ENCODE data around the gene AP2A2.
"Not testable (repeated sequence)": the region's sequence is repeated elsewhere in the genome, so short reads cannot be mapped to it uniquely, and the experiment has no call there.

AP2A2 gene

DNA sequence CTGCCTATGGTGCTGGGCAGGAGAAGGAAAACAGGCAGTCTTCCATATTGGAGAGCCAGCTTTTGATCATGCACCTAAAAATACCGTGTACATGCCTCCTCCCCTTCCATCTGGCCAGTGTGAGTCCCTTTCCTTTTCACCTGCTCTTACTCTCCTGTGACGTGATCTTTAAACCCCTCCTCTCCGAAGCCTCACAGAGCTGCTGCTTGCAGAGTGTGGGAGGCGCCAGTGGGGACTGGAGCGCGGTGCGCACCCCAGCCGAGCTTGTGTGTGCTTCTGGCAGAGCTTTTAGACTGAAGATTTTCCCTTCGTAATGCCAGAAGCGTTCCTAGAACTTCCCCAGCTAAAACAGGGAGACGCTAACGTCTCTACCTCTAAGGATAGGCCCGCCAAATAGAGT is 81.1 kb downstream of the AP2A2 start:
- DNase-seq (ENCODE audit: low read depth) = no peak

DNA sequence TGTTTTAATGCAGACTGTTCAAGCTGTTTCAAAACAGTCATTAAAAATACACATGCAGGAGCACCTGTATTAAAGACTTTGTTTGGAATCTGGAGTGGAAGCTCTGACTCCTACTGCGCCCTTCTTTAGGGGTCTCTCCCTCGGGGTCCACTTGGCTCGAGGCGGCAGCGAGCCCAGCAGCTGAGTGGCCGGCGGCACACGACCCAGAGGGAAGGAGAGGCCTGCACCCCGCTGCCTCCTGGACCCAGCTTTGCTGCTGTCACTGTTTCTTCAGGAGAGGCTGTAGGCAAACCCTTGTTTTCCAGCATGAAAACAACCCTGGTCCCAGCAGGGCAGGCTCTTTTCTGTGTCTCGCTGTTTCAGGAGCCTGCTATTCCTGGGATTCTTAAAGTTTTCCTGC is 81.6 kb downstream of the AP2A2 start:
- DNase-seq (ENCODE audit: low read depth) = no peak
- no peak overlapping the region for H3K4me3 ChIP-seq (ENCODE audit: low read depth, low read length)

More for the DNA sequence above, 81.1 kb downstream of the AP2A2 start:
- H3K4me3 ChIP-seq (ENCODE audit: low read depth, low read length) = no peak overlapping the region

DNA sequence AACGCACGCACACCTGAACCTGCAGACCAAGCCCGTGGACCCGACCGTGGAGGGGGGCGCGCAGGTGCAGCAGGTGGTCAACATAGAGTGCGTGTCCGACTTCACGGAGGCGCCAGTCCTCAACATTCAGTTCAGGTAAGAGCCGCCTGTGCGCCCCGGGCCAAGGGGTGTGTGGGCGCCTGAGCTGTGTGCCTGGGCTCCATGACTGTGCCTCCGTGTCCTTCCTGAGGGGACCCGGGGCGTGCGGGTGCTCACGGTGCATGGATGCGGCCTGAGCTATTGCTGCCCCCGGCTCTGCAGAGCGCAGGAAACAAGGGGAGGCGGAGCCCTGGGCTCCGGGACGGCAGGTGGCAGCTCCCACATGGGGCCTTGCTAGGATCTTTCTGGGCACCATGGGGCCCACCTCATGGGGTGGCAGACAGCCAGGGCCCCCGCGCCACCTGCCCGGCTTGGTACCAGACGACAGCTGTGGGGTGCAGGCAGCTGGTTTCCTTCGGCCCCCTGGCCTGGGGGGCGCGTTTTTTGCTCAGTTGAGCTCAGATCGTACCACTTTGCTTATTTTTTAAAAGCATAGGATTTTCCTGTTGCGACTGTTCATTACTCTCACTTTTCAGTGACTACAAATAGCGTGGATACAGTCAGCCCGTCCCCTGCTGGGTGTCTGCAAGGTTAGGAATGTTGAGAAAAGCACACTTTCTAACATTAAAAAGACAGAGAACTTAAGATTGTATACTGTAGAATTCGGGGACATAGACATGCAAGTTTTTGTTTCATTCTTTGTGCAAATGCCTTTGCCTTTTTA is 82.5 kb downstream of the AP2A2 start:
- no peak for DNase-seq (ENCODE audit: low read depth)
- H3K4me3 ChIP-seq (ENCODE audit: low read depth, low read length) = no peak overlapping the region

DNA sequence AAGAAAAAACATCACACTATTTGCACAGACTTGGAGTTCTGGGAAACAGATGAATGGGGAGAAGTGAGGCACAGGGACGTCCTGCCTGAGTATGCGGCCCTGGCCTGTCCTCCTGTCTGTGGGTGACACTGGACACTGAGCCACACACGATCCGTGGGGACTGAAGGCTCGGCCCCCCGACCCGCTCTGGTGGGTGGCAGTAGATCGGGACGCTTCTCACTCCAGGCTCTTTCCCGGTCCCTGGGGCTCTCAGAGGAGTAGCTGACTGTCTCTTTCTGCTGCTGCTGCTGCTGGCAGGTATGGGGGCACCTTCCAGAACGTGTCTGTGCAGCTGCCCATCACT is 83.1 kb downstream of the AP2A2 start:
- no peak for DNase-seq (ENCODE audit: low read depth)
- no peak overlapping the region for H3K4me3 ChIP-seq (ENCODE audit: low read depth, low read length)

DNA sequence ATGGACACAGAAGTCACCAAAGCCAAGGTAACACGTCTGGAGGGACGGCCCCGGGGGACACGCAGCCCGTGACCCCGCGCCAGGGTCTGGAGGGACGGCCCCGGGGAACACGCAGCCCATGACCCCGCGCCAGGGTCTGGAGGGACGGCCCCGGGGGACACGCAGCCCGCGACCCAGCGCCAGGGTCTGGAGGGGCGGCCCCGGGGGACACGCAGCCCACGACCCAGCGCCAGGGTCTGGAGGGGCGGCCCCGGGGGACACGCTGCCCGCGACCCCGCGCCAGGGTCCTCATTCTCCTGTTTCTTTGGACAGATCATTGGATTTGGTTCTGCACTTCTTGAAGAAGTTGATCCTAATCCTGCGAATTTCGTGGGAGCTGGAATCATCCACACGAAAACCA is 83.7 kb downstream of the AP2A2 start:
- no peak for DNase-seq (ENCODE audit: low read depth)
- no peak overlapping the region for H3K4me3 ChIP-seq (ENCODE audit: low read depth, low read length)

DNA sequence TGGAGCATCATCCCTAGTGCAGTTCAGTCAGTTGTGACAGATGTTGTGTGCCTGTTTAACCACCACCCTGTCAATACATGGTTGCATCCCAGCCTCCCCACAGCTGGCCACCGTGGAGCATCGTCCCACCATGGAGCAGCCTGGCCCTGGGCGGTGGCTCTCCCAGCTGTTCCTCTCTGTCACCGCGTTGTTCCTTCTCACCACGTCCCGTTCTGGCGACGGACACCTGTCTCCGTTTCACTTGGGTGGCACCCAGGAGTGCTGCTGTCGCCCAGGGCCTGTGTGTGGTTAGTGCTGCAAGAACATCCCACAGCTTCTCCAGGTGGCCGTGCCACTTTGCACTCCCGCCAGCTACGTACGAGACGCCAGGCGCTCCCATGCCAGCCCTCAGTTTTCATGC is 84.3 kb downstream of the AP2A2 start:
- DNase-seq (ENCODE audit: low read depth) = no peak
- no peak overlapping the region for H3K4me3 ChIP-seq (ENCODE audit: low read depth, low read length)

DNA sequence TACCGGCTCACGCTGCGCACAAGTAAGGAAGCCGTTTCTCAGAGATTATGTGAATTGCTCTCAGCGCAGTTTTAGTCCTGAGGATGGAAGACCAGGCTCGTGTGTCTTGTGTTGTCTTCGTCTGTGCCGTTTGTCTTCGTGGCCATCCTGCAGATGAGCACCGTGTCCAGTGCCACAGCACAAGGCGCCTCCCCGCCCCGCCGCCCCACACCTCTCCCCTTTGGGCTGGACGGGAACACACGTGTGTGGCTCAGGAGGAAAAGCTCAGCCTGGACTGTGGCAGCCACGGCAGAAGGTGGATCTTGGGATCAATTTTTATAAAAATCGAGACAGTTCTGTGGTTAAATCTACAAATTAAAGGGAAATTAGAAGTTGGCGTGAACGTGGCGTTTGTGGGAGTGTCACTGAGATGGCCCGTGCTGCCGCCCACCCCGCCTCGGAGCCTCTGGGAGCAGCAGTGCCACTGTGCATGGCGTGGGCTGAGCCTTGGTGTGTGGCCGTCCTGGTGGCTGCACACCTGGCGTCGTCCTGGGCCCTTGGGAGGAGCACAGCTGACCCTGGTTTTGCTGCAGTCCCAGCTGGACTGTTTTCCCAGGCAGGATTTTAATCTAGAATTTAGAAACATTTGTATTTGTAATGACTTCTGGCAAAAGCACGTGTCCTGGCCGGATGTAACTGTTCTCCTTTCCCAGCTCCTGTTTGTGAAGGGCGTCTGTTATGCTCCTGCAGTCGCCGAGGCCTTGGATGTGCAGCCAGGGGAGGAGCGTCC is 85.1 kb downstream of the AP2A2 start:
- no peak overlapping the region for H3K4me3 ChIP-seq (ENCODE audit: low read depth, low read length)
- DNase-seq (ENCODE audit: low read depth) = no peak

DNA sequence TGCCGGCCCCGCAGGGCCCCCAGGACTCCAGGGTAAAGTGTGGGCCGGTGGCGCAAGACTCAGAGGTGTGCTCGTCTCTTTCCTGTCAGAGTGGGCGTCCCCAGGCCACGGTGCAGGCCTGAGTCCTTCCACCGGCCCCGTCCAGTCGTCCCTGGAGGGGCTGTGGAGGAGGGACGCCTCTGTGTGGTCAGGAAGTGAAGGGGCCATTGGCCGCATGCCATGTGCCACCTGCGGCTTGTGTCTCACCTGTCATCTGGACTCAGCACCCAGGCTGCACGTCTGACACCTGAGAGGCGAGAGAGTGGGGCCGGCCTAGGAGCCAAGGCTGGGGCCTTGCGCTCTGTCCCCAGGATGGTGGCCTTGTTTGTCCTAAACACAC is 85.6 kb downstream of the AP2A2 start:
- H3K4me3 ChIP-seq (ENCODE audit: low read depth, low read length) = no peak overlapping the region
- DNase-seq (ENCODE audit: low read depth) = no peak

DNA sequence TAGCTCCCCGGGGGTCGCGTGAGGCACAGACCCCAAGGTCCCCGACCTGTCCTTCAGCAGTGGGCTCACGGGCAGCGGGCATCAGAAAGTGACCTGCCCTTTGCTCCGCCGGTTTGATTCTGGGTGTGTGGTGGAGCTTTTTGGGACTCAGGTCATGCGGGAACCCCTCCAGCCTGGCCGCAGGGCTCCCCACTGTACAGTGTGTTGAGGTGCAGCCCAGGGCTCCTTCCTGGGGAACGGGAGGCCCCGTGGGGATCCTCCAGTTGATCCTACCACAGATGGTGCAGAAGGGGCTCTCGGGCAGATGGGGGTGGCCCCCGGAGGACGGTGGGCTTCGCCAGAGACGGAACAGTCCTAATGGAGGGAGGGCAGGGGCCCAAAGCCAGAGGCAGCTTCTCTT is 86.6 kb downstream of the AP2A2 start:
- no peak overlapping the region for H3K4me3 ChIP-seq (ENCODE audit: low read depth, low read length)
- no peak for DNase-seq (ENCODE audit: low read depth)

DNA sequence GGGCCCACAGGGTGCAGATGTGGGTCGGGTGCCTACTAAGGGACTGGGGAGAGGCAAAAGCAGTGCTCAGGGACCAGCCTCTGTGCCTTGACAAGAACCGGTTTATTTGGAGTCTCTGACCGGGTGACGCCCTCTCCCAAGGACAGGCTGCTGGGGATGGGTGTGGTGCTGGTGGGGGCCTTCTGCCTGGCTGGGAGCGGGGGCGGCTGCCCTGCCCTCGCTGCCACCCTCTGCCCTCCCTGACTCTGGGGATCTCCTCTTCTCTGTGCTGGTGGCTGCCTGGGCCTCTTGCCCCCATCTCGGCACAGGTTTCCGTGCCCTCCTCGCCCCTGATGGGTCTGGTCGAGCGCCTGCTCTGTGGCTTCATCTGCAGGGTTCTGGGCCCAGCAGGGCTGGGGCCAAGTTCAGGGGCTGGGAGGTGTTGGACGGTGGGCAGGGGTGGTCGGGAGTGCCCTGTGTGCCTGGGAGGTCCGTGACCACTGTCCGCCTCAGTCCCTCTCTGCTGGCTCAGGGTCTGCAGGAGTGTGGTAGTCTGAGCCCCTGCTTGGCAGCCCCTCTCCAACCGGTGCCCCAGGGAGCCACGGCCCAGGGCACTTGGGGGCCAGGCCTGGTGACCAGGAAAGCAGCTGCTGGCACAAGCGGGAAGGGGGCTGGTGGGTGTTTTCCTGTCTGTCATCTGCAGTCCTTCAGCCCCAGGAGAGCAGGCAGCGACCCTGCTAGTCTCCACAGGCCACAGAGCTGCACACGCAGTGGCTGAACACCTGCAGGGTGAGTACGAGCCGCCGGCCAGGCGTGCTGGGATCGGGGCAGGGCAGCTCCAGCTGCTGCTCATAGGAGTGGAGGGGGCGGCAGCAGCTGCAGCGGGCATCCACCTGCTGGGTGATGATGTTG is 87.3 kb downstream of the AP2A2 start:
- H3K4me3 ChIP-seq (ENCODE audit: low read depth, low read length) = no peak overlapping the region
- peak; percentile 30 for DNase-seq (ENCODE audit: low read depth)

DNA sequence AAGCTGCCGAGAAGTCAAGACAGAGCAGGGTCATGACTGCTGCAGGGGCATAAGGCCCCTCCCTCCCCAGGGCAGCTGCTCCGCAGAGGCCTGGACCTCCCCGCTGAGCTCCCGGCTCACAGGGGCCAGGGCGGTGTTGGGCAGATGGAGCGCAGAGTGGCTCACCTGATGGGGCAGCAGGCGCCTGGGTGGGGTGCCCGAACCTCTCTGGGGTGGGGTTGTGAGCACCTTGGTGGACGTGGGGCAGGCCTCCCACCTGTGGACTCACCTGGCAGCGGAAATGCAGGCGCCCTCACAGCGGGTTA is 87.9 kb downstream of the AP2A2 start:
- no peak overlapping the region for H3K4me3 ChIP-seq (ENCODE audit: low read depth, low read length)
- no peak for DNase-seq (ENCODE audit: low read depth)

DNA sequence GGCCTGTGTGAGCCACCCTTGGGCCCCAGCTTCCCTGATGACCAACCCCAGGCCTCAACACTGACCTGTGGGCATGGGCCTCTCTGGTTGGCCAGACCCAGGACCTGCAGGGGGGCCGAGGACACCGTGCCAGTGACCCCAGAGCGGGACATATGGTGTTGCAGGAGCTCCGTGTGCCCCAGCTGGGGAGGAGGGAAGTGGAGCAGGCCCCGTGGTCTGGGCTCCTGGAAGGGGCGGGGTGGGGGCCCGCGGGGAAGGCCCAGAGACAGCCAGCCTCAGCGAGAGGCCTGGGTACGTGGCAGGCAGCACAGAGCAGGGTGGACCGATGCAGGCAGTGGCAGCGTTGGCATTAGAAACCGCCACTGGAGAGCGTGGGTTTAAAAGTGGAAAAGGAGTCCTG is 88.6 kb downstream of the AP2A2 start:
- H3K4me3 ChIP-seq (ENCODE audit: low read depth, low read length) = no peak overlapping the region
- DNase-seq (ENCODE audit: low read depth) = no peak

DNA sequence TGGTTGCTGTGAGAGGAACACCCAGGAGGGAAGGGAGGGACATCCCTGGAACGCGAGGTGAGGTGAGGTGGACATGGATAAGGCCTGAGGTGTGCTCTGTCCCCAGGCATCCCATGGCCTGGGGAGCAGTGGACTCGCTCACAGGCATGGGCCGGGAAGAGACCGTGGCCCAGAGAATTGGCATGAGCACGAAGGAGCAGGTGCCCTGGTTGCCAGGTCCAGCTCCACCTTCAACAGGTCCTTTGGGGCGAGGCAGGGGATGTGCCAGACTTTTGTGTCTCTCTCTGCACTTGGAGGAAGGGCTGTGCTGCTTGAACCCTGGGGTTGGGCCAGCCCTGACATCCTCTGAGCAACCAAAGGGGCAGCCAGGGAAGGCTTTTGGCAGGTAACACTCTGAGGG is 89.4 kb downstream of the AP2A2 start:
- no peak overlapping the region for H3K4me3 ChIP-seq (ENCODE audit: low read depth, low read length)
- no peak for DNase-seq (ENCODE audit: low read depth)

DNA sequence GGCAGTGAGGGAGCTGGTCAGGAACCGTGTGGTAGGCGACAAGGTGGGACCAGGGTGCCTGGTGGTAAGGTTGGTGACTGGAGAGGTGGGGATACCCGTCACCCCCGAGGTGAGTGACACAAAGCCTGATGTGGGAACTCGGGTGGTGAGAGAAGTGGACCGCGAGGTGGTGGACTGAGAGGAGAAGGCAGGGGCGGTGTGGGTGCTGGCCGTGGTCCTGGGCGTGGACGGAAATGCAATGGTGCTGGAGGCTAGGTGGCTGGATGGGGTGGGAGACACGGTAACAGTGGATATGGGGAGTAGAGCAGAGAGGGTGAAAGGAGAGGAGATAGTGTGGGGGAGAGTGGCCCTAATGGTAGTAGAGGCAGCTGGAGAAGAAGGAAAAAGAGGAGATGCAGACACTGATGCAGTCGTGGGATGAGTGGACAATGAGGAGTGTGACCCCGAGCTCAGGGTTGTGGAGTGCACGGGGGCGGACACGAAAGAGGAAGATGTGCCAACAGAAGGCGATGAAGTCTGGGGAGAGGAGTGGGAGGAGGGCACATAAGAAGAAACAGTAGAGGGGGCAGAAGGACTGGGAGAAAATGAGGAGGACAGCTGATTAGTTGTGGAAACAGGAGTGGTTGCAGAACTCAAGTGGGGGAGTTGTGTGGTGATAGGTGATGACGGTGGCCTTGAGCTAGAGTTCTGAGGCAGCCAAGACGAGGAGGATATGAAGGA is 90.3 kb downstream of the AP2A2 start:
- no peak for DNase-seq (ENCODE audit: low read depth)
- H3K4me3 ChIP-seq (ENCODE audit: low read depth, low read length) = no peak overlapping the region

DNA sequence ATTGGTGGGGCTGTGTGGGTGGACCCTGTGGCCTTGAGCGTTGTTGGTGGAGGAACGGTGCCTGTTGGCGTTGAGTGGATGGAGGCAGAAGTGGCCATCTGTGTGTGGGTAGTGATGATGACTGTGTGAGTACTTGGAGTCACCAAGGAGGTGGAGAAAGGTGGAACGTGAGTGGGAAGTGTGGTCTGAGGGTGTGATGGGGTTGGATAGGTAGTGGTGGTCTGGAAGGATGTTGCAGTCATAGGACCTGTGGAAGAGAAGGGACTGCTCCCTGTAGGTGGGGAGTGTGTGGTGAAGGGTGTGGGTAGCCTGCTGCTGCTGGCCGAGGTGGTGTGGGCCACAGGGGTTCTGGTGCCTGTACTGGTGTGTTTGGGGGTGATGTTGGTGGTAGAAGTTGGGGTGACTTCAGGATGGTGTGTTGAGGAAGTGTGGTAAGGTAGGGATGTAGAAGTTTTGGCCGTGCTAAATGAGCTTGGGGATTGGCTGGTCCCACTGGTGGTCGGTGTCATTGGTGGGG is 91.0 kb downstream of the AP2A2 start:
- H3K4me3 ChIP-seq (ENCODE audit: low read depth, low read length); DNase-seq (ENCODE audit: low read depth): not testable (repeated sequence)

DNA sequence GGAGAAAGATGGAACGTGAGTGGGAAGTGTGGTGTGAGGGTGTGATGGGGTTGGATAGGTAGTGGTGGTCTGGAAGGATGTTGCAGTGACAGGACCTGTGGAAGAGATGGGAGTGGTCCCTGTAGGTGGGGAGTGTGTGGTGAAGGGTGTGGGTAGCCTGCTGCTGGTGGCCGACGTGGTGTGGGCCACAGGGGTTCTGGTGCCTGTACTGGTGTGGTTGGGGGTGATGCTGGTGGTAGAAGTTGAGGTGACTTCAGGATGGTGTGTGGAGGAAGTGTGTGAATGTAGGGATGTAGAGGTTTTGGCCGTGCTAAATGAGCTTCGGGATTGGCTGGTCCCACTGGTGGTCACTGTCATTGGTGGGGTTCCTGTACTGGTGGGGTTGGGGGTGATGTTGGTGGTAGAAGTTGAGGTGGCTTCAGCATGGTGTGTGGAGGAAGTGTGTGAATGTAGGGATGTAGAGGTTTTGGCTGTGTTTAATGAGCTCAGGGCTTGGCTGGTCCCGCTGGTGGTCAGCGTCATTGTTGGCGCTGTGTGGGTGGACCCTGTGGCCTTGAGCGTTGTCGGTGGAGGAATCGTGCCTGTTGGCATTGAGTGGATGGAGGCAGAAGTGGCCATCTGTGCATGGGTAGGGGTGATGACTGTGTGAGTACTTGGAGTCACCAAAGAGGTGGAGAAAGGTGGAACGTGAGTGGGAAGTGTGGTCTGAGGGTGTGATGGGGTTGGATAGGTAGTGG is 91.8 kb downstream of the AP2A2 start:
- DNase-seq (ENCODE audit: low read depth) = no peak
- H3K4me3 ChIP-seq (ENCODE audit: low read depth, low read length) = no peak overlapping the region

DNA sequence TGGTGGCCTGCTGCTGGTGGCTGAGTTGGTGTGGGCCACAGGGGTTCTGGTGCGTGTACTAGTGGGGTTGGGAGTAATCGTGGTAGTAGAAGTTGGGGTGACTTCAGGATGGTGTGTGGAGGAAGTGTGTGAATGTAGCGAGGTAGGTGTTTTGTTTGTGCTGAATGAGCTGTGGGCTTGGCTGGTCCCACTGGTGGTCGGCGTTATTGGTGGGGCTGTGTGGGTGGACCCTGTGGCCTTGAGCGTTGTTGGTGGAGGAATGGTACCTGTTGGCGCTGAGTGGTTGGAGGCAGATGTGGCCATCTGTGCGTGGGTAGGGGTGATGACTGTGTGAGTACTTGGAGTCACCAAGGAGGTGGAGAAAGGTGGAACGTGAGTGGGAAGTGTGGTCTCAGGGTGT is 92.4 kb downstream of the AP2A2 start:
- no peak for DNase-seq (ENCODE audit: low read depth)
- H3K4me3 ChIP-seq (ENCODE audit: low read depth, low read length) = no peak overlapping the region

DNA sequence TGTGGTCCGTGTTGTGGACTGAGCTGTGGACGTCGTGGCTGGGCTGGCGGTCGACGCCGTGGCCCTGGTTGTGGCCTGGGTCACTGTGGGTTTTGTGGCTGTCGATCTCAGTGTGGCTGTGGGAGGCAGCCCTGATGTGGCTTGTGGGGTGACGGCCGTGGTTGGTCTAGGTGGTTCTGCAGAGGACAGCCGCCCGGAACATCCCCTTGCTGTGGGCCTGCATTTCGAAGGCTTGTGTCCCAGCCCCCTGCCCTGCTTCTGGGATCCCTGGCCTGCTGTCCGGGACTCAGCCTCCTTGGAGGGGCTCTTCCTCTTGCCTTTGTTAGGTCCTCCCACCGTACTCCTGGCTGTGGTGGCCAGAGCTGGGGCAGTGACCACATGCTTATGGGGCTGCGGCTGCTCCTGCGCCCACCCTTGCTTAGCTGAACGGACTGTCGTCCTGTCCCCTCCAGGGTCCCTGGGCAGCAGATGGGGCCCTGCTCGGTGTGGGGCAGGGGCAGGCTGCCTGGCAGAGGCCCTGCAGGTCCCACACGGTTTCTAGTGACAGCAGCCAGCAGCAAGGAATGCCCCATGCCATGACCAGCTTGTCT is 93.7 kb downstream of the AP2A2 start:
- no peak for DNase-seq (ENCODE audit: low read depth)
- H3K4me3 ChIP-seq (ENCODE audit: low read depth, low read length) = no peak overlapping the region

Measured in skeletal muscle cell (primary cell).